22Rv1 (cell line): ENCODE measurements around the gene TRPT1.

Experiments
- H3K27ac ChIP-seq: fragments of 450-650 bp; 2 replicates; pipeline ENCODE4 v1.5.1; 2017
- CTCF ChIP-seq: fragments of 450-650 bp; IDR thresholded peaks from 2 replicates; pipeline ENCODE4 v1.5.1; 2017; ENCODE audit warnings: mild to moderate bottlenecking
- ZFX ChIP-seq: fragments of 450-650 bp; IDR thresholded peaks from 2 replicates; pipeline ENCODE4 v1.6.1; 2017; ENCODE audit warnings: antibody characterized with exemption, borderline replicate concordance

TRPT1 gene

GRCh38 chr11:64178203-64178602 lies 47.8 kb downstream of the TRPT1 start:
- H3K27ac ChIP-seq, result no peak overlapping the region
- TF ChIP-seq CTCF (no peak), ZFX (no peak)

- H3K27ac ChIP-seq, result no peak overlapping the region
- TF ChIP-seq CTCF (no peak), ZFX (no peak)
Measured at GRCh38 chr11:64176751-64177150, 49.2 kb downstream of the TRPT1 start.
